Dedifferentiated amniotic fluid mesenchymal stem cell (primary cell): Measurements from ENCODE around the gene CDKN2D.
"Not testable (repeated sequence)": the region's sequence is repeated elsewhere in the genome, so short reads cannot be mapped to it uniquely, and the experiment has no call there.

Source experiments
- DNase-seq: peaks from one replicate; pipeline ENCODE4 v3.0.0-alpha.2; 2016; ENCODE audit errors: extremely low spot score

The CDKN2D gene

GRCh38 chr19:10580979-10581631, 12.3 kb upstream of the CDKN2D start:
- DNase-seq = peak; percentile 95

- DNase-seq = no peak
These were observed 9.2 kb upstream of the CDKN2D start for GRCh38 chr19:10577951-10578350.

- no peak for DNase-seq
These were observed 6.4 kb upstream of the CDKN2D start for GRCh38 chr19:10575011-10575716.

DNA sequence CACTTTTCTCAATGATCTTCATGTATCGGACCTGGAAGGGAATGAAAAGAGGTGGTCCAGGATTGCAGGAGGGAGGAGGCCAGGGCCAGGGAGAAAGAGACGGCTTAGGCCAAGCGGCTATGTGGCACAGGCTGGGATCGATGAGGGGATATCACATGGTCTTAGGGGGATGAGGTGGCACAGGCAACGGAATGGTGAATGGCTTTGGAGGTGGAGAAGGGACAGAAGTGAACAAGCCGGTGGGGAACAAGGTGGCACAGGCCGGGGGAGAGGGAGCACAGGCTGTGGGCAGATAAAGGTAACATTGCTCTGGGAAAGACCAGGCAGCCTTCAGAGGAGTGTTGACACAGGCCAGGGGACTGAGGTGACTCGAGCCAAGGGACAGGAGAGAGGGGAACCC, 5.7 kb upstream of the CDKN2D start:
- no peak for DNase-seq

GRCh38 chr19:10573793-10574192, 5.0 kb upstream of the CDKN2D start:
- not testable (repeated sequence) for DNase-seq

GRCh38 chr19:10568062-10568825, 535 bp downstream of the CDKN2D start:
- no peak for DNase-seq

DNA sequence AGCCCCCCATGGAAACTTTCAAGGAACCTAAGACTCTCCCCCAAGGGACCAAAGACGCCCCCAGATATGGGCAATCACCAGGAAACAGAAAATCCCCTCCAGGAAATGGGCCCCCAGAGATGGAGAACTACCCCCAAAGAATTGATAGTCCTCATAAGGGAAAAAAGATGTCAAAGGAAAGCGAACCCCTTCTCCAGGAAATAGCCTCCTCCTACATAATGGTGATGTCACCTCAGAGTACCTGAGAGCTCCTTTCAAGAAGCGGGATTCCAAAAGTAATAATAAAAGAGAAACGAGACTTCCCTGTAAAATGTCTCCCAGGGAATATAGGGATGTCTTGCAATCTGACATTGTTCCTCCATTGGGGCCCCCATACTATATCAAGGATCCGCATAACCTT, 1.1 kb downstream of the CDKN2D start:
- no peak for DNase-seq

DNA sequence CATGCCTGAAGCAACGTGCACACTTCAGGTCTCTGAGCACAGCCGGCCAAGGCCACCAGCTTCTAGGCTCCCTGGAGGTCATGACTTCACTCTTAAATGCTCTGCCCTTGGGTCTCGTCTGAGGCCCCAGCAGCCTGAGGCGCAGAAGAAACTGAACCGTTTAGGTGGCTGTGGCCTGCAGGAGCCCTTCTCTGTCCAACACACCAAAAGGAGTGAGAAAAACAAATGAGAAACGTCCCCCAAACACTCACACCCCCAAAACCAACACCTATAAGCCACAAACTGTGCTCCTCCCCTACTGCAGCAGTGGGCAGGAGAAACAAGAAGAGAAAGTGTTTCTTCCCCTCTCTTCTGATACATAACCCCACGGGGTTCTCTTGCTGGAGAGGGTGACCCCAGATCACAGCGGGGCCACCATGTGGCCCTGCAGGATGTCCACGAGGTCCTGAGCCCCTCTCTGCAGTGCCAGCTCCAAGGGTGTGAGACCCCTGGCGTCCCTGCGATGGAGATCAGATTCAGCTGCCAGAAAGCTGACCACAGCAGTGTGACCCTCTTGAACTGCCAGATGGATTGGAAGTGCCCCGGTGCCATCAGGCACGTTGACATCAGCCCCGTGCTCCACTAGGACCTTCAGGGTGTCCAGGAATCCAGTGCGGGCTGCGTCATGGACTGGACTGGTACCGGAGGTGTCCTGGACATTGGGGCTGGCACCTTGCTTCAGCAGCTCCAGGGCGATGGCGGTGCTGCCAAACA, 1.9 kb downstream of the CDKN2D start:
- no peak for DNase-seq

- DNase-seq = no peak
These were observed 2.4 kb downstream of the CDKN2D start for GRCh38 chr19:10566408-10566657.

- peak; percentile 97 for DNase-seq
These were observed 3.0 kb downstream of the CDKN2D start, which contains the start of gene KRI1 for GRCh38 chr19:10565567-10566407. Gene KRI1 (minus strand): TSS chr19:10566010. CDS start chr19:10565999, 11 bp downstream.

- DNase-seq = peak; percentile 19
These were observed 3.7 kb downstream of the CDKN2D start for GRCh38 chr19:10565028-10565566.

- no peak for DNase-seq
These were observed 6.2 kb downstream of the CDKN2D start for GRCh38 chr19:10562609-10563008.

- no peak for DNase-seq
These were observed 8.6 kb downstream of the CDKN2D start for GRCh38 chr19:10560154-10560553.

GRCh38 chr19:10557603-10558197, 11.1 kb downstream of the CDKN2D start:
- no peak for DNase-seq

GRCh38 chr19:10555610-10555973, 13.2 kb downstream of the CDKN2D start:
- DNase-seq = no peak

DNA sequence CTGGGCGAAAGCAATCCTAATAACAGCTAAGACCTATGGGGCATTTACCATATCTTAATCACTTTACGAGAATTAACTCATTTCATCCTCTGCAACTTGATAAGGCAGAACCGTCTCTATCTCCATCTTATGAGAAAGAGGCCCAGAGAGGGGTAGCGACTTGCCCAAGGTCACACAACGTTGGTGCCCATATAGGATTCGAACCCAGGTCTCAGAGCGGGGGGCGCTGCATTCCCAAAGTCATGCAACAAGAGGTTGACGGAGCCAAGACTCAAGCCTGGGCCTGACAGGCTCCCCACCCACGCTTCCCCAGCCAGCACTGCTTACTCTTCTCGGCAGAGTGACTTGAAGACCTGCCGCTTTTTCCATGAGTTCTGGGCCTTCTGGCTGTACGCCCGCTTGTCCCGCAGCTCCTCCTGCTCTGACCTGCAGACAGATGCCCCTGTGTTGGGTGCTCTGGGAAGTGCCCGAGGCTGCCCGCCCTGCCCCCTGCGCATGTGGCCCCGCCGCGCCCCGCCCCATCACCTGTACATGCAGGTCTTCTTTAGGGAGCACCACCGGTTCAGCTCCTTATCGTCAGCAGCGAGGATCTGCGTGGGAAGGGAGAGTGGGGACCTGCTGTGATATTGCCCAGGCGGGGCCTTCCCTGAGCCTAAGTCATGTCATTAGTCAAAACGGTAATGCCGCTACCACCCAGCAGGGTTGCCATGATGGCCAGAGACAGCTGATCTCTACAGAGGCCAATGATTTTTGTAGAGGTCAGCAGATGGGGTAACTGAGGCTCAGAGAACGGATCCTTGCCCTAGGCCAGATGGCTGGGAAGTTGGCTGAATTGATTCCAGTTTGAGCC, 13.8 kb downstream of the CDKN2D start:
- no peak for DNase-seq

GRCh38 chr19:10553943-10554381, 14.8 kb downstream of the CDKN2D start:
- no peak for DNase-seq

DNA sequence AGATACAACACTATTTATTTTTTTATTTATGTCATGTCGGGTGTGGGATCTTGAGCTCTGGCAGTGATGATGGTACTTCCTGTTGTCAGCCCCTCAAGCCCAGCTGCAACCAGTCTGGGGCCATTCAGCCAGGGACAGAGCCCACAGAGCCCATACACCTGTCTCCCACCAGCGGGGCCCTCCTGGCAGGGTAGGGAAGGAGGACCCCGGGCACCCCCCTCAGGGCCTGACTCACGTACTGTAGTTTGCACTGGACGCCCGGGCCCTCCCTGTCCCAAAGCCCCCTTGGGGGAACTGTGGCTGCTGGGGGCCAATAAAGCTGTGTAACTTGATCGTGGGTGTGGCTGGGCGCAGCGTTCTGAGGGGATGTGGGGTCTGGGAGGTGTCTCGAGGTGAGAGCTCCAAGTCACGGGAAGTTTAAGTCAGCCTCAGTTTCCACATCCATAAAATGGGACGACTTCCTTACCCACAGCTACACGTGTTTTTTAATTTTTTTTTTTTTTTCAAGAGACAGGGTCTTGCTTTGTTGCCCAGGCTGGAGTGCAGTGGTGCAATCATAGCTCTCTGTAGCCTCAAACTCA, 15.6 kb downstream of the CDKN2D start:
- no peak for DNase-seq

- DNase-seq = no peak
These were observed 16.2 kb downstream of the CDKN2D start for GRCh38 chr19:10552510-10553053.
